ENCODE data around the gene COX7A2. TPM values are rescaled to one million over a fixed set of nuclear protein-coding genes. Genes with fewer than 3 reads are reported as not detected.

Gene COX7A2
- total RNA-seq, 1 experiment from 2014 or later, result 516 TPM

DNA sequence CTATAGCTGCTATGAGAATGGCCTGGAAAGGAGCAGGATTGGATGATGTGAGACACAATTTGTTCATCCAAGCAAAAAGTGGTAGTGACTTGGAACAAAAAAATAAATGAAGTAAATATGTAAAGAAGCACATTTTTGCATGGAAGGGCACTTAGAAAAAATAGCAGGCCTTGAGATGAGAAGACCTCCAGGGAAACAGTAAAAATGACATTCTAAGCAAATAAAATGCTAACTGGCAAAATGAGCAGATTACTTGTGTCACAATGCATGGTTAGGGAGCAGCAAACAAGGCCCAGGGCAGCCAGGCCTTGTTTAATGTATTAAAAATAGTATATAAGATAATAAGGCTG is 19.8 kb upstream of the COX7A2 start:
- Histone ChIP-seq H2BK15ac (ENCODE audit: low read depth, low read length) (no peak overlapping the region), H3K79me2 (ENCODE audit: insufficient read depth, low read length) (no peaks in the 10 kb centered on the region), H4K20me1 (ENCODE audit: control insufficient read depth, insufficient read depth, insufficient read length) (no peaks in the 10 kb centered on the region), H3T11ph (ENCODE audit: low read length) (no peak overlapping the region), H3K27me3 (ENCODE audit: insufficient read depth, low read length) (no peaks in the 10 kb centered on the region), H4K8ac (replicated peaks; ENCODE audit: insufficient read length, low read depth, low read length) (no peak overlapping the region), H2BK20ac (ENCODE audit: low read depth, low read length, poor library complexity, severe bottlenecking) (no peak overlapping the region), H2BK12ac (ENCODE audit: insufficient read length, low read depth, low read length) (no peak overlapping the region), H3K23me2 (ENCODE audit: insufficient read length, low read depth, low read length, poor library complexity, severe bottlenecking) (no peaks in the 10 kb centered on the region), H3K4ac (ENCODE audit: low read depth, low read length) (no peak overlapping the region), H3K14ac (ENCODE audit: insufficient read depth, low read length) (no peak overlapping the region), H2BK5ac (ENCODE audit: insufficient read length, low read length) (no peak overlapping the region), H3K9me3 (ENCODE audit: control insufficient read depth, low read depth, low read length) (no peaks in the 10 kb centered on the region), H4K91ac (ENCODE audit: insufficient read length, low read depth, low read length) (no peak overlapping the region), H2AK5ac (ENCODE audit: insufficient read length, low read length) (no peak overlapping the region), H3K4me2 (ENCODE audit: insufficient read depth, insufficient read length, low read length) (no peak overlapping the region), H3K4me1 (ENCODE audit: insufficient read depth, low read length) (peaks cover 1% of the 10 kb centered on the region; the same call in 1 of the 2 replicates), H2AFZ (ENCODE audit: low read length) (no peak overlapping the region), H2BK120ac (ENCODE audit: low read depth, low read length, poor library complexity, severe bottlenecking) (no peak overlapping the region), H3K56ac (ENCODE audit: insufficient read length, low read depth, low read length) (no peak overlapping the region), H3K18ac (ENCODE audit: insufficient read length, low read depth, low read length) (no peak overlapping the region), H3K79me1 (ENCODE audit: insufficient read depth, low read depth, low read length, poor library complexity, severe bottlenecking) (no peaks in the 10 kb centered on the region), H3K23ac (ENCODE audit: insufficient read length, low read depth, low read length) (no peak overlapping the region), H3K27ac (ENCODE audit: insufficient read length, low read depth, low read length) (no peak overlapping the region), H4K5ac (ENCODE audit: insufficient read length, low read depth, low read length) (no peak overlapping the region), H3K9ac (ENCODE audit: extremely low read depth, insufficient read length, low read length) (no peak overlapping the region)
- H3K36me3 Mint-ChIP-seq (ENCODE audit: insufficient read depth in 1 of 3, low read depth in 3 of 3), result peaks cover 2 to 31% (median 22%) of the 10 kb centered on the region in 3 experiments; a peak in 5 of 7 replicates
- DNase-seq, result no peak
- peaks cover 16 to 18% of the 10 kb centered on the region in 2 experiments for H3K4me1 Mint-ChIP-seq
- TF ChIP-seq CTCF (conservative IDR thresholded peaks at IDR 0.05), result no peak
- H3K27ac Mint-ChIP-seq, result no peak overlapping the region
- H3K27me3 Mint-ChIP-seq (ENCODE audit: low read depth), result no peaks in the 10 kb centered on the region
- no peak overlapping the region for H3K4me3 Mint-ChIP-seq
- no peaks in the 10 kb centered on the region for H3K9me3 Mint-ChIP-seq
